GM10847 (cell line): ENCODE results near the gene DAZAP1.

Experiments
- POLR2A ChIP-seq: IDR thresholded peaks from 2 replicates; pipeline ENCODE4 v1.6.1; 2011; ENCODE audit not compliant: insufficient read length; ENCODE audit errors: extremely low read depth

DAZAP1 gene

DNA sequence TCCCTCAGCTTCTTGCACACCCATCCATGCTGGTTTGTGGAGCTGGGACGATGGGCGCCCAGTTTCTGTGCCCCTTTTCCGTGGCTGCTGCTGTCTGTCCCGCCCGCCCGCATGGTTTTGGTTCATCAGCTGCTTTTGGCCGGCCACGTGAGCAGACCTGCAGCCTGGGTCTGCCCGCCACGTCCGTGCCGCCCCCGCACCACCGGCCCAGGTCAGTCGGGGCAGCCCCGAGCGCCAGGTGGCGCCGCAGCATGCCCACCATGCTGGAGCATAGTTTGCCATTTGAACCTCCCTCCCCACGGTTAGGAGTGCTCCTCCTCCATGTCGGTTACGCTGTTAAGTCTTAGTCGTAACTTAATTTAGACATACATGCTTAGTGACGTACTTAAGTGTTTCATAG, 15.6 kb downstream of the DAZAP1 start:
- no peak for TF ChIP-seq POLR2A

DNA sequence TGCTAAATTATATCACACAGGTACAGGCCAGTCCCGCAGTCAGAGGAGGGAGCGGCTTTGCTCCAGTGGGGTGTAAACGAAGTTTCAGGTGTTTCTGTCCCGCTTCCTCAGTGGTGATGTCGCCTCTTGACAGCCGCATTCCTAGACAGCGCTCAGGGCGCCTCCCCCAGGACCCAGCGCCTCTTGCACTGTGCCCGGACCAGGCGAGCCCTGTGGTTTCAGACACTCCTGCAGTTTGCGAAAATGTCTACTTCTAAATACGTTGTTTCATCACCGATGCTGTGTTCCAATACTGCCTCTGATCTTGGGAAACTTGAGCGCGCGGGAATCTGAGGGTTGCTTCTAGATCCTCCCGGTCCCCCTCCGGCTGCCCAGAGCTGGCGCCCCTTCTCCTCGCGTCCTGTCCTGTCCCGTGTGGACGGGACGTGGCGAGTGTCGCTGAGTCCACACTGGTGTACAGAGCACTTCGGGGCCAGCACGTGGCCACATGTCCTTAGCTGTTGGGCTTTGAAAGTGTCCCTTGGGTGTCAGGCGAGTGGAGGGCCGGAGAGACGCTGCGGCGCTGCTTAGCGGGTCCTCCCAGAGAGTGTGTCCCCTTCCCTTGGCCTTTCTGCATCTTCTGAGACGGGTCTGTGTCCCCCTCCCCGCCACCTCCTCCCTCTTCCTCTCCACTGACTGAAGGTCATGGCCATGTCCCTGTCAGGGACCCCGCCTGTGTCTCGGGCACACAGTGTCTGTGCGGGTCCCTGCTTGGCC, 16.2 kb downstream of the DAZAP1 start:
- TF ChIP-seq POLR2A, result no peak

DNA sequence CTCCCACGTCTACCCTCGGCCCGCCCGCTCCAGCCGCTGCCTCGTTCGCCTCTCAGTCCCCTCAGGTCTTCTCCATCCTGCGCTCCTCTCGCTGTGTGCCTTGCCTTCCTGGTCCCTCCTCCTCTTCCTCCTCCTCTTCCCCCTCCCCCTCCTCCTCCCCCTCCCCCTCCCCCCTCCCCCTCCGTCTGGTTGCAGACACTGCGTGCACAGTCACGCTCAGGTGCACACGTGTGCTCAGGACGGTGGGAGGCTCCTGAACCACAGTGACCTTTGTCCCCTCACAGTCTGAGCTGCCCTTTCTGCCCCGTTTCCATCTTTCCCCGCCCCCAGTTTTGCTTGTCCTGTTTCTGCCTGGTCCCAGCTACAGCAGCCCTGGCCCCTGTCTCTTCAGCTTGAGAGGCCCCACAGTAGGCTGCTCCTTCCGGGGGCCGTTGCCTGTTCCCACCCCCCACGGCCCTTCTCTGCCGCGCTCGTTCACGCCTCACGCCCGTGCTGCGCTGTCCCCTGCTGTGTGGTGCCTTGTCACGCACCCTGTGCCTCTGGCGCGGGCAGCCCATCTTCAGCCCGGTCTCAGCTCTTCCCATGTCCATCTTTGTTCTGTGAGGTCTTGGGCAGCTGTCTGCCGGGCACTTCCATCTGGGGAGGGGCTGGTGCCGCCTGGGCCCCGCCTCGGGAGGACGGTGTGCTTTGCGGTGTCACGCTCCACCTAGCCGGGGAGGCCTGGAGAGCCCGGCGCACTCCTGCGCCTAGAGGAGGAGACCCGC, 17.0 kb downstream of the DAZAP1 start:
- TF ChIP-seq POLR2A, result no peak

DNA sequence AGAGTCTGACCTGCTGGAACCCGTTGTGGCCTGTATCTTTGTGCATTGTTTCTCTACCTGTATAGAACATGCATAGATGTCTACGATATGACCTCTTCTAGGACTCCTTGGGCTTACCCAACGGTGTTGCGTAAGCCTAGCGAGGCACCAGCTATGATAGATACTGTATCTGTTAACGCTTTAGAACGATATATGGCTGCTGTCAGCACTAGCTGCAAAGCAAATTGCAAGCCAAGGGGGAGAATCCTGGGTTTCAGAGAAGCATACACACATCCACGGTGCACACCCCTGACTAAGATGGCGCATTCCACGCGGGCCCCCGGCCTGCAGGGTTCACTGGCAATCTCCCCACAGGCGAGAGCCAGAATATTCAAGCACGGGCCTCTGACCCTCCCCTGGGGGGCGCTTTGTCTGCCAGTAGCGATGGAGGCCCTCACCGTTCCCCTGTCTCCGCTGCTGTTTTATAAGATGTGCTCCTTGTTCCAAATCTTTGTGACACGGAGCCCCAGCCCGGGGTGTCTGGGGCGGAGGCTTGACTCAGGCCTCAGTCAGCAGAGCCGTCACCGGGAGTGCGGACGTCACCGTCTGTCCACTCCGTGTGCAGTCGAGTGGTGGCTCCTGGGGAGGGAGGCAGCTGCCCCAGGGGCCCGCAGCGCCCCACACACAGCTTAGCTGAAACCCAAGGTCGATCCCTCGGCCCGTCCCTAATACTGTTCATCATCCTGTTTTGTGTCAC, 17.9 kb downstream of the DAZAP1 start:
- no peak for TF ChIP-seq POLR2A

DNA sequence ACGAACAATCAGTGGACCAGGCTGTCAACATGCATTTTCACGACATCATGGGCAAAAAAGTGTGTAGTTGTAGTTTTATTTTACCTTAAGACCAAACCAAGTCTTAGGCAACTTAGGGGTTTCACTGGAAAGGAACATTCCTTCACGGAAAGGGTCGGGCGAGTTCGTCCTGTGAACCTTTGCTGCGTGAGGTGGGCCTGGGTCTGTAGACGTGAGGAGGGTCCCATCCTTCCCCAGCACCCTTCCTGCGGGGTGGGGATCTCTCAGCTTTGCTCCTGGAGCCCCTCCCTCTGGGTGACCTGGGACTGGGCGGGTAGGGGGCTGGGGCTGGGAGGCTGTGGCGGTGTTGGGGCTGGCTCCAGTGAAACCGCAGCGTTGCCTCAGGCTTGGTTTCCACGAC, 18.5 kb downstream of the DAZAP1 start:
- TF ChIP-seq POLR2A, result no peak

GRCh38 chr19:1426736-1427135, 19.4 kb downstream of the DAZAP1 start:
- no peak for TF ChIP-seq POLR2A

- no peak for TF ChIP-seq POLR2A
Observed at GRCh38 chr19:1427221-1427920, 20.0 kb downstream of the DAZAP1 start.

GRCh38 chr19:1428738-1429391, 21.5 kb downstream of the DAZAP1 start:
- no peak for TF ChIP-seq POLR2A

GRCh38 chr19:1429750-1430149, 22.4 kb downstream of the DAZAP1 start:
- TF ChIP-seq POLR2A, result no peak

DNA sequence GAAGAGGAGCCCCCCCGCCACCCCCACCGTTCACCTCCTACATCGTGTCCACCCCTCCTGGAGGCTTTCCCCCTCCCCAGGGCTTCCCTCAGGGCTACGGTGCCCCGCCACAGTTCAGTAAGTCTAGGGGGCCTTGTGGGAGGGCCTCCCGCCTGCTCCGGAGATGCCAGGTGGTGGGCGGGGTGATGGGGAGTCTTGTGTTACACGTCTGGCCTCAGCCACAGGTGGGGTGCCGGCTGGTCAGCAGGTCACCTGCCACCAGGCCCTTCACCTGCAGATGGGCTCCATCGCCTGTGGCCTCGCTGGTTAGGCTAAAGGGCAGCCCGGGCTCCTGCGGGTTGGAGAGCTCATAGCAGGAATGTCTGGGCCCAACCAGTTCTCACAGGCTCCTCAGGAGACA, 22.9 kb downstream of the DAZAP1 start:
- no peak for TF ChIP-seq POLR2A

DNA sequence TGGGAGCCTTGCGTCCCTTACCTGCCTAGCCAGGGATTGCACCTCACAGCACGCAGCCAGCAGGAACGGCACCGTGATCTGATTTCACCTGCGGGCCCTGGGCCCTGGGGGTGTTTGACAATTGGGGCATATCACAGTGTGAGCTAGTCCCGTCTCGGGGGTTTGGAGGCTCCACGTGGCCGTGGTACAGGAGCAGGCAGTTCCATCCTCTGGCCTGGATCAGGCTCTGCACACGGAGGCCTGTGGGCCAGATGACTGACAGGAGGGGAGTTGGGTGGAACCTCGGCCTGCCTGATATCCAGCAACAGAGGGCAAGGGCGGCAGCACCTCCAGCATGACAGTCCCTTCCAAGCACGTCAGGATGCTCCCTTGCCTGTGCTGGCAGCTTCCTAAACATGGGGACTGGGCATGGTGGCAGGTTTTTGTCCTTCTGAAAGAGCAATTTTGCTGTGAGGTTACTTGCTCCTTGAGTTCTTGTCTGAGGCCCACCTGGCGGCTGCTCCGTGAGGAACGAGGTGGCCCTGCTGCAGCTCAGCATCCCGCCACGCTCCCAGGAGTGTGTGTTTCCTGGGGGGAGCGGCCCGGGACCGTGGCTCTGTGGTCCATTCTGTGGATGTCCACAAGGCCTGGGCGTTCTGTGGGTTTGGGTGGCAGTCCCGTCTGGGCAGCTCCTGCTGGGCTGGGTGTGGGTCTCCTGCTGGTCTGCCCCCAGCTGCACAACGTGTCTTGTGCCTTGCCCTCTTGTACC, 24.5 kb downstream of the DAZAP1 start:
- no peak for TF ChIP-seq POLR2A

DNA sequence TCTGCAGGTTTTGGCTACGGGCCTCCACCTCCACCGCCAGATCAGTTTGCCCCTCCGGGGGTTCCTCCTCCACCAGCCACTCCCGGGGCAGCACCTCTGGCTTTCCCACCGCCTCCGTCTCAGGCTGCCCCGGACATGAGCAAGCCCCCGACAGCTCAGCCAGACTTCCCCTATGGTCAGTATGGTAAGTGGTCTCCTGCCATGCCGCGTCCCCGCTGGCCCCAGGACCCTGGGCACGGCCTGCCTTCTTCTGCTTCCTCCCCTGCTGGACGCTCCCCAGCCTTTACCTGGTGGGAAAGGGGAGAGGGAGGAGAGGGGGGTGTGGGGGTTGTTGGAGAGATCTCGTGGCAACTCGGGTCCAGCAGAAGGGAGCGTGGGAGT, 25.1 kb downstream of the DAZAP1 start:
- TF ChIP-seq POLR2A, result no peak

GRCh38 chr19:1433119-1434039, 26.0 kb downstream of the DAZAP1 start:
- no peak for TF ChIP-seq POLR2A
